Panc1 (cell line): ENCODE results near the gene TMEM50A.

Experiments used
- POLR2AphosphoS5 ChIP-seq: IDR thresholded peaks from 2 replicates; pipeline ENCODE4 v1.6.1; 2012; ENCODE audit warnings: mild to moderate bottlenecking, low read depth, low read length, moderate library complexity
- TF ChIP-seq, protein P1 (sequence below): fragments of 450-650 bp; IDR thresholded peaks from 2 replicates; pipeline ENCODE4 v1.5.1; 2017; ENCODE audit warnings: mild to moderate bottlenecking
- TF ChIP-seq, protein P2 (sequence below), 2 experiments: IDR thresholded peaks; 2 replicates each; pipeline ENCODE4 v1.6.1; 2011 to 2012; ENCODE audit warnings: low read depth in 2 of 2, control low read depth in 1 of 2, low read length in 1 of 2, mild to moderate bottlenecking in 1 of 2, moderate library complexity in 1 of 2; ENCODE audit not compliant: insufficient read depth in 1 of 2

DNA sequence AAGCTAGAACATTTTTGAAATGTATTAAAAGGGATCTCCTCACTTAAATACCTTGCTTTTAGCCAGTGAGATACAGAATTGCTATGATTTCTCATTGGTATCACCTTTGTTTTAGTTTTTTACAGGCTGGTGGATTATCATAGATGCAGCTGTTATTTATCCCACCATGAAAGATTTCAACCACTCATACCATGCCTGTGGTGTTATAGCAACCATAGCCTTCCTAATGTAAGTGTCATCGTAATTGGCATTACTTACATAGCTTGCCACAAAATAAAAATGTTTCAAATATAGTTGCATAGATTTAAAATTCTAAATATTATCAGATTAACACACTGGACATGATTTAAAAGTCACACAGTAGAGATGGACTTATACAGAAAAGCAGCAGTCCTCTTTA is 4.7 kb downstream of the TMEM50A start:
- TF ChIP-seq, protein P1, sequence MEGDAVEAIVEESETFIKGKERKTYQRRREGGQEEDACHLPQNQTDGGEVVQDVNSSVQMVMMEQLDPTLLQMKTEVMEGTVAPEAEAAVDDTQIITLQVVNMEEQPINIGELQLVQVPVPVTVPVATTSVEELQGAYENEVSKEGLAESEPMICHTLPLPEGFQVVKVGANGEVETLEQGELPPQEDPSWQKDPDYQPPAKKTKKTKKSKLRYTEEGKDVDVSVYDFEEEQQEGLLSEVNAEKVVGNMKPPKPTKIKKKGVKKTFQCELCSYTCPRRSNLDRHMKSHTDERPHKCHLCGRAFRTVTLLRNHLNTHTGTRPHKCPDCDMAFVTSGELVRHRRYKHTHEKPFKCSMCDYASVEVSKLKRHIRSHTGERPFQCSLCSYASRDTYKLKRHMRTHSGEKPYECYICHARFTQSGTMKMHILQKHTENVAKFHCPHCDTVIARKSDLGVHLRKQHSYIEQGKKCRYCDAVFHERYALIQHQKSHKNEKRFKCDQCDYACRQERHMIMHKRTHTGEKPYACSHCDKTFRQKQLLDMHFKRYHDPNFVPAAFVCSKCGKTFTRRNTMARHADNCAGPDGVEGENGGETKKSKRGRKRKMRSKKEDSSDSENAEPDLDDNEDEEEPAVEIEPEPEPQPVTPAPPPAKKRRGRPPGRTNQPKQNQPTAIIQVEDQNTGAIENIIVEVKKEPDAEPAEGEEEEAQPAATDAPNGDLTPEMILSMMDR: no peak
- TF ChIP-seq, protein P2, sequence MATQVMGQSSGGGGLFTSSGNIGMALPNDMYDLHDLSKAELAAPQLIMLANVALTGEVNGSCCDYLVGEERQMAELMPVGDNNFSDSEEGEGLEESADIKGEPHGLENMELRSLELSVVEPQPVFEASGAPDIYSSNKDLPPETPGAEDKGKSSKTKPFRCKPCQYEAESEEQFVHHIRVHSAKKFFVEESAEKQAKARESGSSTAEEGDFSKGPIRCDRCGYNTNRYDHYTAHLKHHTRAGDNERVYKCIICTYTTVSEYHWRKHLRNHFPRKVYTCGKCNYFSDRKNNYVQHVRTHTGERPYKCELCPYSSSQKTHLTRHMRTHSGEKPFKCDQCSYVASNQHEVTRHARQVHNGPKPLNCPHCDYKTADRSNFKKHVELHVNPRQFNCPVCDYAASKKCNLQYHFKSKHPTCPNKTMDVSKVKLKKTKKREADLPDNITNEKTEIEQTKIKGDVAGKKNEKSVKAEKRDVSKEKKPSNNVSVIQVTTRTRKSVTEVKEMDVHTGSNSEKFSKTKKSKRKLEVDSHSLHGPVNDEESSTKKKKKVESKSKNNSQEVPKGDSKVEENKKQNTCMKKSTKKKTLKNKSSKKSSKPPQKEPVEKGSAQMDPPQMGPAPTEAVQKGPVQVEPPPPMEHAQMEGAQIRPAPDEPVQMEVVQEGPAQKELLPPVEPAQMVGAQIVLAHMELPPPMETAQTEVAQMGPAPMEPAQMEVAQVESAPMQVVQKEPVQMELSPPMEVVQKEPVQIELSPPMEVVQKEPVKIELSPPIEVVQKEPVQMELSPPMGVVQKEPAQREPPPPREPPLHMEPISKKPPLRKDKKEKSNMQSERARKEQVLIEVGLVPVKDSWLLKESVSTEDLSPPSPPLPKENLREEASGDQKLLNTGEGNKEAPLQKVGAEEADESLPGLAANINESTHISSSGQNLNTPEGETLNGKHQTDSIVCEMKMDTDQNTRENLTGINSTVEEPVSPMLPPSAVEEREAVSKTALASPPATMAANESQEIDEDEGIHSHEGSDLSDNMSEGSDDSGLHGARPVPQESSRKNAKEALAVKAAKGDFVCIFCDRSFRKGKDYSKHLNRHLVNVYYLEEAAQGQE (IDR thresholded peaks at IDR 0.05; ENCODE audit: insufficient read depth in 1 of 2, low read depth in 2 of 2, low read length in 1 of 2): no peak
- no peak for TF ChIP-seq POLR2AphosphoS5
